ENCODE data around the gene KIF6.

KIF6 gene

GRCh38 chr6:39366931-39367618, 358.1 kb downstream of the KIF6 start:
- no peak for DNase-seq

GRCh38 chr6:39365281-39366074, 359.7 kb downstream of the KIF6 start:
- DNase-seq, result no peak

DNA sequence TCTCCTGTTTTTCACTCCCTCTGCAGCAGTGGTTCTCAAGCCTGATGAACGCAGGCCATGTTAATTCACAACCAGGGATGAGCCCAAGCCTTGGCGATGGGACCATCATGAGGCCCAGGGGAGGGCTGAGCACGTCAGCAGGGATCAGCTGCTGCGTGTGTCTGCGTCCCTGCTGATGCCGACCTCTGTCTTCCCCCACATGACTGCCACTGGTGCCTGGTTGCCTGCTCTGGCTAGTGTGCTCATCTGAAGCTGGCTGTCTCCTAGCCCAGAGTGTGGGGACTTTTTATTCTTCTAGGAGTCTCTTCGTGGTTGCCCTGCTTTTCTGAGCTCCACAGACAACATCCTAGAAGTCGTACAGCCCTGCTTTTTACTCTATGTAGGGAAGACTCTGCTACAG, 361.9 kb downstream of the KIF6 start:
- DNase-seq, result no peak

- no peak for DNase-seq
Measured at GRCh38 chr6:39362487-39362865, 362.7 kb downstream of the KIF6 start.

- DNase-seq, result peak; percentile 7 to 45
Measured at GRCh38 chr6:39361657-39362486, 363.3 kb downstream of the KIF6 start.

GRCh38 chr6:39360378-39360777, 364.8 kb downstream of the KIF6 start:
- no peak for DNase-seq

- no peak for DNase-seq
Measured at GRCh38 chr6:39357998-39358686, 367.1 kb downstream of the KIF6 start.

DNA sequence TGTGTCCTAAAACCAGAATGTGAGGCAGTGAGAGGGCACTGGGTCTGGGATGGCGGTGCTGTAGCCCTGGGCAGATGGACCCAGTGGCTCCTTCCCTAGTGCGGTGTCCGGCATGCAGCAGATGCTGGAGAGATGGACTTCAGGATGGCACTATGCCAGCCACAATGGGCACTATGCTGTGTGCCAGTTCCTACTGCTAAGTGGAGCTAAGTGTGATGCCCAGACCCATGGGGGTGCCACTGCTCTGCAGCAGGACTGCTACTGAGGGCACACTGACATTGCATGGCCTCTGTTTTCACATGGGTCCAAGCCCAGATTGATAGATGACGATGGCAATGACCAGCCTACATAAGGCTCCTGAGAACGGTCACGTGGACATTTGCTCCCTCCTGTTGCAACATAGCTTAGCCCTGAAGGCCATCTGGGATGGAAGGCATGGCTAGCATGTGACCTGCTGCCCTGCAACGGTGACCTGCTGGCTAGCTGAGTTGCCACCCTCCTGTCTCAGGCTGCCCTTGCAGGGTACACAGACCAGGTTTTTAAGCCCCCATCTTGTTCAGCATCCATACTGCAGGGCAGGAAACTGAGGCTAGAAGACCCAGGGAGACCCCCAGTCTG, 371.4 kb downstream of the KIF6 start:
- DNase-seq, result no peak

DNA sequence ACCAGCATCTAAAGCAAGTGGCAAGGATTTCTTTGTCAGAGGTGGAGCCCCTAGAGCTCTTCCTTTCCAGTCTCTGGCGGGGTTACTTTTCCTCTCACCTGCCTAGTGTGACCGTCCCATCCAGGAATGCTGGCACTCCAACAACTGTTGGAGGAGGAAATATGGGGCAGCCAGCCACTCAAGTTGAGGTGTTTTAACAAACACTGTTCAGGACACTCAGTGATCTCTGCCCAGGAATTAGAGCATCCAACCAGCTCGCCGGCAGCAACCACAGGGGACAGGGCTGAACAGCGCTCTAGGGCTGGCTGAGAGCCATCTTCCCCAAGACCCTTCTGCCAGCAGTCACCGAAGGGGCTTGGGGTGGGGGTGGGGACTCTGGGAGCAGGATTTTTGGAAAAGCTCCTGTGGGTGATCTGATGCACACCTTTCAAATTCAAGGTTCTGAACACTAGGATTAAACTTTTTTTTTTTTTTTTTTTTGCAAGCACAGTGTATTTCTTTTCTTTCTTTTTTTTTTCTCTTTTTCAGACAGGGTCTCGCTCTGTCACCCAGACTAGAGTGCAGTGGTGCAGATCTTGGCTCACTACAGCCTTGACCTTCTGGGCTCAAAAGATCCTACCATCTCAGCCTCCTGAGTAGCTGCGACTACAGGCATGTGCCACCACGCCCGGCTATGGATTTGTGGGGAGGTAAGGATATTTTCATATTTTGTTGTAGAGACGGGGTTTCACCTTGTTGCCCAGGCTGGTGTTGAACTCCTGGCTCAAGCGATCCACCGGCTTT, 374.3 kb downstream of the KIF6 start:
- DNase-seq, result no peak

DNA sequence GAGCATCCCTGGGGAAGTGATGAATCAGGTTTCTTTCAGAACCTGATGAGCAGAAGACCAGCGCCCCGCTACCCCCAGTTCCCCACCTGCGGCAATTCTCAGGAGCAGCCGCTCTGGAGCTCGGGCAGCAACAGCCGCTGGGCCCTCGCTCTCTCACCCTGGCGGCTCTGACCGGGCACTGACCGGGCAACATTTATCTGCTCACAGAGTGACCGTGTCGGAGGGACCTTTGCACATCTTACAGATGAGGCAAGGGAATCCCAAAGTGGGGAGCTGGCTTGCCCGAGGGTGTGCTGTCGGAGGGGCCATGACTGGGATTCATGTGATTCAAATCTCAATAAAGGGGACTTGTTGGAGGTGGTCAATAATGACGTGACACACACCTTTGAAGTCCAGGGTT, 376.5 kb downstream of the KIF6 start:
- no peak for DNase-seq

DNA sequence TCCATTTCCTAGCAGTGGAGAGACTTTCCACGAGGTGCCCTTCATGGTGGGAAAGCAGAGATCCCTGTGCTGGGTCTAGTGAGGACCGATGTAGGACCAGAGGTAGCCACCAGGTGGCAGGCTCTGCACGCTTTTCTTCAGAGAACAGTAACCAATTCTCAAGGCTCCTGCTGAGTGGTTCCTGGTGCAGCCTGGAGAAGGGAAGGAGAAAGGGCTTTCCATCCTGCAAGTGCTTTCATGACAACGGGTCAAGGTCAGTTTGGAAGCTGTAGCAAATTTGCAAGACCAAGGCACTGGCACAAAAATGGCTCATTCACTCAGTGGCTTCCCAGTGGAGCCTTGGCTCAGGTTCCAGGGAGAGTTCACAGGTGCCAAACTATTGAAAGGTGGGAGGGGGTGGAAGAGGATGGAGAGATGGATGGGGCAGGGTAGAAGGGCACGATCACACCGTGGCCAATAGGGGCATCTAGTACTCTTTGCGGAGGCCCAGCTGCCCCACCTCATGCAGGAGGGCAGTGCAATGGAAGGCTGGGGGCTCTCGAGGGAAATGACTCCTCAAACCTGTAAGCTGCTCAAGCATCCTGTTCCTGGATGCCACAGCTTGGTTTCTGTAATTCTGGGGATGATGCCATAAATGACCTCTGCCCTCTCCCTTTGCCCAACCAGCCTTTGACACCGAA, 377.2 kb downstream of the KIF6 start:
- DNase-seq, result peak; percentile 27 to 62

- DNase-seq, result no peak
Measured at GRCh38 chr6:39347206-39347605, 378.0 kb downstream of the KIF6 start.

DNA sequence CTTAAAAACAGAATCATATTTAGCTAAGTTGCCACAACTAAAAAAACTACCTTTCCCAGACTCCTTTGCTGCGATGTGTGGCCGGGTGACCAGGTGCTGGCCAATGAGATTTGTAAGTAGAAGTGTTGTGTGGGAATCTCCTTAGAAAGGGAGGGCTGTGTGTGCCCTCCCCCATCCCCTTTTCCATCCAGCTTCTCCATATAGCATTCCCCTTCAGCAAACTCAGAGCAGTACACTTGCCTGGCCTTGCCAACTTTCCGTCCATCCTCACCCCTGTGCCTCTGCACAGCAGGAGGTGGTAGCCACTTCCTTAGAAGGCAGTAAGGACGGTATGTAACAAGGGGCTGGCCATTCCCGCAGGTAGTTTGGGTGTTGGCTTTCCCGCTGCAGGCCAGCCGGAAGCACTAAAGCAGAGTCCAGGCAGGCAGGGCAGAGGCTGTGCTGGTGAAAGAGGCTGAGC, 380.4 kb downstream of the KIF6 start:
- no peak for DNase-seq

GRCh38 chr6:39343396-39343870, 381.8 kb downstream of the KIF6 start:
- no peak for DNase-seq

GRCh38 chr6:39342692-39343395, 382.4 kb downstream of the KIF6 start:
- no peak for DNase-seq

GRCh38 chr6:39341937-39342336, 383.3 kb downstream of the KIF6 start:
- DNase-seq, result no peak

GRCh38 chr6:39341352-39341751, 383.9 kb downstream of the KIF6 start:
- no peak for DNase-seq

- DNase-seq, result no peak
Measured at GRCh38 chr6:39339868-39340550, 385.2 kb downstream of the KIF6 start.

DNA sequence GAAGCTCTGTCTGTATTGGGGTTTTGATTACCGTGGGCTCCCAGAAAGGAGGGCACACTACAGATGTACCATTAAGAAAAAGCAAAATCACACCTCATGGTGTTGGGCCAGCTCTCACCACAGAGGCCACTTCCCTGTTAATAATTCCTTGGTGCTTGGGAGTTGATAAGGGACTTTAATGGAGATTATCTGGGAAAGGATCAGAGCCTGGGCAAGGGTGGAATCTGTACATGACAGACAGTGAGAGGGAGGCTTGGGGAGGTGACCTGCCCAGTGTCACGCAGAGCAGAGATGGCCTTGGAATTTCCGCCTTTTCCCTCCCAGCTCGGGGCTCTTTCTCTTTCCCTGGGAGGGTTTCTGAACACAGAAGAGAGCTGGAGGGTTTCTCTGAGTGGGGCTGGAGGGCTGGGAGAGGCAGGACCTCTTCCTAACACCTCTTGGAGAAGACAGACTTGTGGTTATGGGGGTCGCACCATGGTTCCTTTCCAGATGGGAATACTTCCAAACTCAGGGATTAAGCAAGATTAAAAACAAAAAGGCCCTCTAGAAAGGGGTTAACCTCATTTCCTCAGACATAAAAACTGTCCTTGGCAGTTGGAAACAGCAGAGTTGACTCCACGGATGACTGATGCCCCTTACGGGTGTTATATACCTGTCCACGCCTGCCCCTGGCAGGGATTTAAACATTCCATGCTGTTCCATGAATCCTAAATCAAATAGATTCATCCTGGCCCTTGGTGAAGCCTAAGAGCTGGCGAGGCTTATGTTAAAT, 385.9 kb downstream of the KIF6 start:
- DNase-seq, result no peak
